PC-9 (cell line): Measurements from ENCODE around the gene SF3A1.

Source experiments
- EZH2 ChIP-seq: fragments of 200-600 bp; sonication (generic); IDR thresholded peaks from 2 replicates; pipeline ENCODE4 v1.8.0; 2017; ENCODE audit warnings: antibody characterized with exemption, low read depth
- TF ChIP-seq, protein P1 (sequence below): fragments of 200-600 bp; sonication (generic); conservative IDR thresholded peaks from 2 replicates; pipeline ENCODE4 v1.6.1; 2017; ENCODE audit warnings: mixed run types, antibody characterized with exemption, mild to moderate bottlenecking, moderate library complexity

DNA sequence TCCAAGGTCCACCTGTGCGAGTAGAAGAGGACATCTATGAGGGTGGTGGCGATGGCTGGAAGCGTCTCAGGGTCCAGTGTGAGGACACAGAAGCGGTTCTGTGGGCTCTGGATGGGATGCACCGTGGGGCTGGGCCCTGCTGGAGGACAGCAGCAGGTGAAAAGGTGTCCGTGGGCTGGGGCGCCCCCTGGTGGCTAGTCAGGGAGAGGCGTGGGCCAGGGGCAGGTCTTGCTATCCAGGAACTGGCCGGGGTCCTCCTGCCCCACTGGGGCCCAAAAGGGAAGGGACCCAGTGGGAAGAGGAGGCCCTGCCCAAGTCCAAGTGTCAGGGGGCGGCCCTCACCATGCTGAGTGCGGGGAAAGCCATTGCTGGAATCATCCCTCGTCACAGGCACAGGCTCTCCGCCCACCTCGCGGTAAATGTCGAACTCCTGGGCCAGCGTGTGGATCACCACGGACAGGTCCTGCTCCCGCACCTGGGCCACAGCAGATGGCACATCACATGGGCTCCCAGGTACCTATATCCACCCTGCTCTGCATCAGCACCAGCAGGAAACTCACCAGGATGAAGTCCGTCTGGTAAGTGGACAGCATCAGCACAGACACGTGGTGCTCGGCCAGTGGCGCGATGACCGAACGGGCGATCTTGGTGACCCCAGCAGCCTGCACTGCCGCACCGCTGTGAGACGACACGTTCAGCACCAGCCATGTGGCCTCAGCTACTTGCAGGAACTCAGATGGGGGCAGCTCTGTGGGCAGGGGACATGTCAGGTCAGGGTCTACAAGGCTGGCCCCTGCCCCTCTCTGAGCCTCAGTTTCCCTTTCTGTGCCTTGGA is 69.7 kb downstream of the SF3A1 start:
- TF ChIP-seq, protein P1, sequence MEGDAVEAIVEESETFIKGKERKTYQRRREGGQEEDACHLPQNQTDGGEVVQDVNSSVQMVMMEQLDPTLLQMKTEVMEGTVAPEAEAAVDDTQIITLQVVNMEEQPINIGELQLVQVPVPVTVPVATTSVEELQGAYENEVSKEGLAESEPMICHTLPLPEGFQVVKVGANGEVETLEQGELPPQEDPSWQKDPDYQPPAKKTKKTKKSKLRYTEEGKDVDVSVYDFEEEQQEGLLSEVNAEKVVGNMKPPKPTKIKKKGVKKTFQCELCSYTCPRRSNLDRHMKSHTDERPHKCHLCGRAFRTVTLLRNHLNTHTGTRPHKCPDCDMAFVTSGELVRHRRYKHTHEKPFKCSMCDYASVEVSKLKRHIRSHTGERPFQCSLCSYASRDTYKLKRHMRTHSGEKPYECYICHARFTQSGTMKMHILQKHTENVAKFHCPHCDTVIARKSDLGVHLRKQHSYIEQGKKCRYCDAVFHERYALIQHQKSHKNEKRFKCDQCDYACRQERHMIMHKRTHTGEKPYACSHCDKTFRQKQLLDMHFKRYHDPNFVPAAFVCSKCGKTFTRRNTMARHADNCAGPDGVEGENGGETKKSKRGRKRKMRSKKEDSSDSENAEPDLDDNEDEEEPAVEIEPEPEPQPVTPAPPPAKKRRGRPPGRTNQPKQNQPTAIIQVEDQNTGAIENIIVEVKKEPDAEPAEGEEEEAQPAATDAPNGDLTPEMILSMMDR, result peak; percentile 97
- no peak for TF ChIP-seq EZH2
